GM19043 (cell line): ENCODE measurements around the gene RAPGEF6.
"Not testable (repeated sequence)": the region's sequence is repeated elsewhere in the genome, so short reads cannot be mapped to it uniquely, and the experiment has no call there.

Experiments
- ATAC-seq: cut with Tn5 transposase; IDR thresholded peaks from one replicate; pipeline ENCODE4 v1.9.1; 2021; ENCODE audit warnings: low read depth; ENCODE audit not compliant: unreplicated experiment

The RAPGEF6 gene

DNA sequence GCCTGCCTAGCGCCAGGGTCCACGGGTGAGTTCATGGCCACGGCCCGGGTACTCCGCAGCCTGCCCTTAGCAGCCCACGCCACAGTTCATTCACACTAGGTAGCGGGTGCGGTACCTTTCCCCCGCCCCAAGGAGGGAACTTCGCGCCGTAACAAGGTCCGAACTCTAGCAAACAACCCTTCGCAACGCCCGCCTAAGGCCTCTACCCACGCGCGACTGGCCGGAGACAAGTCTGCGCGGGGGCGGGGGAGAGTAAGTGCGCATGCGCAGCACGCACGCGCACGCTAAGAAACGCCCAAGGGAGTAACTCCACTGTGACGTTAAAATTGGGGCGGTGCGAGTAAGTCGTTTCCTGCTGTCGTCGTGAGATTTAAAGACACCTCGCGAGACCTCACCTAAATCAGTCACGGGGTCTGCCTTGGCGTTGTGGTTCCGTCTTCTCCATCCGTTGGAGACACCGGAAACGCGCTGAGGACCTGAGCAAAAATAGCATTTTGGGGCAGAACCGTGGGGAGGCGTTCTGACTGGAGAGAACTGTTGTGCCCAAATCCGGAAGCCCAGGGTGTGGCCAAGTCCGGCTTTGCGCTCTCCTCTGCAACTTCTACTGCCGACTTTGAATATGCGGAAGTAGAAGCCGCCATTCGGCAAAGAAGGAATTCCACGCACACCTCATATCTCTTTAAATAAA lies at the start of gene RAPGEF6:
Gene RAPGEF6, minus strand, starts transcription at position 234 of the 688 bp plus-strand sequence. Its CDS starts 199 bp downstream, at position 35.
- ATAC-seq: peak; percentile 82

DNA sequence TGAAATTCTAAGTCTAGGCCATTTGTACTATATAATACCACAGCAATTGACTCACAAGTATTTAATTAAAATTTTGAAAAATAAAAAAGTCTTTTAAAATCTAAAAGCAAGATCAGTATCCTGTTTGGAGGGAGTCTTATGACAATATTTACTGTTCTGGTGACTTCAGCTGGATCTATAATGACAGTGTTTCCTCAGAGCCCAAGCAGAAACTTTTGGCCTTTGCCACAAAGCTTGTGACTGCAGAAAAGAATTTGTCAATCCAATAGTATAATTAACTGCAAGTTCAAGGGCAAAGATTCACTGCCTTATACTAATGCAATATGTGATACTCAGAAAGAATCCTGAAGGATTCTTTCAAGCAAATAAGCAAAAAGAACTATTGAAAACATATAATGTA lies 49.6 kb upstream of the RAPGEF6 start:
- ATAC-seq: no peak

GRCh38 chr5:131684051-131684450 lies 49.0 kb upstream of the RAPGEF6 start:
- no peak for ATAC-seq

DNA sequence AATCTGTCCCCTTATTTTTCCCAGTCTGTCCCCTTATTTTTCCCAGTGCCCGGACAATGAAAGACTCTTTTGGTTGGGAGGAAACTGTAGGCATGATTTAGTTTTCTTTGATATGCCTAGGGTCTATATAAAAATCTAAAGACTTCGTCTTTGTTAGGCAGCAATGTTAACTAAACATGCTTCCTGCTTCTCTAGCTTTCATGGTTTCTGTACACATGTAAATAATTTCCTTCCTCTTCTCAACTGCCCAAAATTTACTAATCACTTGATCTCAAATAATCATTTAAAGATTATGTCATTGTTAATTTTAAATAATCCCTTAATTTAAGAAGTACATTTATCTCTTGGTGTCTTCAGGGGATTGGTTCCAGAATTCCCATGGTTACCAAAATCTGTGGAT lies 47.8 kb upstream of the RAPGEF6 start:
- ATAC-seq: no peak

- ATAC-seq: no peak
Measured at GRCh38 chr5:131682175-131682574, 47.1 kb upstream of the RAPGEF6 start.

DNA sequence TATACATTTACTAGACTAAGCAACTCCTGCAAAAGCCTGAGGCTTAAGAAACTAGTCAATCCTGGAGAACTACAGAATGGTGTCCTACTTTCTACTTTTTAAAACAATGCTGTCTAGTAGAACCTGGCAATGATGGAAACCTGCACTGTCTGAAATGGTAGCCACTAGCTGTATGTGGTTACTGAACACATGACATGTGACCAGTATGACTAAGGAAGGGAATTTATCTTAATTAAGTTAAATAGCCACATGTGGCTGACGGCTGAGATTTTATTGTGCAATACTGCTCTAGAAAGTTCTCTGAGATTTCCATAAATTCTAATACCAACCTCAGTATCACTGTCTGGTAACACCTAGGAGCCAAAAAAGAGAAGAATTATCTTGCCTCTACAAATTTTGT lies 44.9 kb upstream of the RAPGEF6 start:
- no peak for ATAC-seq

GRCh38 chr5:131678273-131678672 lies 43.2 kb upstream of the RAPGEF6 start:
- not testable (repeated sequence) for ATAC-seq

DNA sequence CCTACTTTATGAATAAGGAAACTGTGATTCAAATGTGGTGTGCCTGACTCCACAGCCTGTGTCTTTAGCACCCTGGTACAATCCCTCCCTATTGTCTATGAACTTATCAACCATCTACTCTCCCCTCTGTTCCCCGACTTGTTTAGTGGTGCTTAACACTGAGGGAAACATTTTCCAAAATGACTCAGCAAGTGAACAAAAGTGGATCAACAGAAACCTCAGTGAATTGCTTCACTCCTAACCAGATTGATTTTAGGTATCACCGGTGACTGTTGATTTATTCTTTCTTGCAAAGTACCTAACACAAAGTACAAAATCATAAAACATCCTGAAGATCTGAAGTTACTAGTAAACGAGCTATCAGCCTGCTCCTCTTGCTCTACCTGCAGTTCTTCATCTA lies 42.1 kb upstream of the RAPGEF6 start:
- ATAC-seq: no peak

GRCh38 chr5:131672776-131673175 lies 37.7 kb upstream of the RAPGEF6 start:
- peak; percentile 16 for ATAC-seq

DNA sequence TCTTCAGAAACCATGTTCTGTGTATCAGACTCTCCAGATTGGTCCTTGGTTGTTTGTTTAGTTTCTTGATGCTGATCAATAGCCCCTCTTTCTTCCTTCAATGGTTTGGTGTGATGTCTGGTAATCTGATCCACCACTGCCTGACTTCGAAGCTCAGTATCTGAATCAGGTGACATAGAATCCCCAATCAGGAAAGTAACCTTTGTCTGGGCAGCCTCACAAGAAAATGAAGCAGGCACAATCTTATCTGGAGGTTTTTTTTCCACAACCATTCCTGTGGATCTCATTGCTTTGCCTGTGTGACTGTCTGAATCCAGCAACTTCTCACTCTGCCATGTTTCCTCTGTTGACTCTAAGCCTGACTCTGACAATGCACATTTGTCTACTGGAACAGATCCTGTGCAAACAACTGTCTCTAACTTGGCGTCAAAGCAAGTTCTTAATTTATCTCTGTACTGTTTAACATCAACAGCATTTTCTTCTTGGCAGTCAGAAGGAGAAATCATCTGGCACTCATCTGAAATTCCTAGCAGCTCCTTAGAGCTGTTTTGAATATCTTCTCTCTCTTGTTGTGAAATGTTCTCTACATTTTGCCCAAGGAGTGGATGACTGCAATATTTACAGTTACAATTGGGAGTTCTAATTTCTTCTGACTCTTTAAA lies 37.1 kb upstream of the RAPGEF6 start:
- no peak for ATAC-seq

DNA sequence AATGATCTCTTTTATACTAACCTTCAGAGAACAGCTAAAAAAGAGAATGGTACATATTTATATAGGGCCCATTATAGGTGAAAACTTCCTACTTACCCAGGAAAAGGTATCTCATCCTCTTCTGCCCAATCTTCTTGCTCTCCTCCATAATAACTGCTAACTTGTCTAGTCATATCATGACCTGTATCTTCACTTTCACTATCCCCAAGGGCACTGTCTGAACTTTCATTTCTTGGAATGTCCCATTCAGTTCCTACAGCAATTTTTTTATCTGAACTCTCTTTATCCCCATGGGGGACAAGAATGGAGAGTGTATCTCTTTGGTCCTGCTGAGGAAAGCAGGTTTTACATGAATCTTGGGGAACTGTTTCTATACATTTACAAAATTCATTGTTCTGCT lies 36.4 kb upstream of the RAPGEF6 start:
- ATAC-seq: peak; percentile 52

- no peak for ATAC-seq
Measured at GRCh38 chr5:131664929-131665328, 29.9 kb upstream of the RAPGEF6 start.

DNA sequence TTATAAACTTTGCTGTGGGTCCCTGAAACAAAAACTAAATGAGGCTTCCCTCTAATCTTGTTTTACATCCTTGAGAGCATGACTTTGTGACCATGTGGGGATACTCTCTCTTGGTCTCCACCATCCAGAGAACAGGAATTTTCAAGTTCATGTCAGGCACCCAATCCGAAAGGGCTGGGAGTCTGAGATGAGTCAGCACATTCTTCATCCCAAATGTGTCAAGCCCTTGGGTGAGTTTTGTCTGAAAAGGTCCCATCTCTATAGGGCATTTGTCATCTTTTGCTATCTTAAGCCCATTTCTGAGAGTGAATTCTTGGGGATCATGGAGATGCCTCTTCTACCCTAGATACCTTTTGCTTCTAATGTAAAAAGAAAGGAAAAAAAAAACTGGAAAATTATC lies 26.9 kb upstream of the RAPGEF6 start:
- no peak for ATAC-seq

DNA sequence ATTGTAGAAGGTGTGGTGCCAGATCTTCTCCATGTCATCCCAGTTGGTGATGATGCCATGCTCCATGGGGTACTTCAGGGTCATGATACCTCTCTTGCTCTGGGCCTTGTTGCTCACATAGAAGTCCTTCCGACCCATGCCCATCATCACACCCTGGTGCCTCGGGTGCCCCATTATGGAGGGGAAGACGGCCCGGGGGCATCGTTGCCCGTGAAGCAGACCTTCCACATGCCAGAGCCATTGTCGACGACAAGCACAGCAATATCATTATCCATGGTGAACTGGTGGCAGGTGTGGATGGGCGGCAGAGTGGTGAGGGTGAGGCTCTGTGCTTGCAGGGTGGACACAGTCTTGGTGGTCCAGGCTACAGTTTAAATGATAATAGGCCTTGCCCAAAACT lies 24.8 kb upstream of the RAPGEF6 start:
- no peak for ATAC-seq

DNA sequence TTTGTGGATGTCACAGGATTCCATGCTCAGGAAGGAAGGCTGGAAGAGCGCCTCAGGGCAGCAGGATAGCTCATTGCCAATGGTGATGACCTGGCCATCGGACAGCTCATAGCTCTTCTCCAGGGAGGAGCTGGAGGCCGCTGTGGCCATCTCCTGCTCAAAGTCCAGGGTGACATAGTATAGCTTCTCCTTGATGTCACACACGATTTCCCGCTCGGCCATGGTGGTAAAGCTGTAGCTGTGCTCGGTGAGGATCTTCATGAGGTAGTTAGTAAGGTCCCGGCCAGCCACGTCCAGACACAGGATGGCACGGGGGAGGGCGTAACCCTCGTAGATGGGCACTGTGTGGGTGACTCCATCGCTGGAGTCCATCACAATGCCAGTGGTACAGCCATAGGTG lies 24.3 kb upstream of the RAPGEF6 start:
- ATAC-seq: no peak

- ATAC-seq: no peak
Measured at GRCh38 chr5:131654776-131655175, 19.7 kb upstream of the RAPGEF6 start.

DNA sequence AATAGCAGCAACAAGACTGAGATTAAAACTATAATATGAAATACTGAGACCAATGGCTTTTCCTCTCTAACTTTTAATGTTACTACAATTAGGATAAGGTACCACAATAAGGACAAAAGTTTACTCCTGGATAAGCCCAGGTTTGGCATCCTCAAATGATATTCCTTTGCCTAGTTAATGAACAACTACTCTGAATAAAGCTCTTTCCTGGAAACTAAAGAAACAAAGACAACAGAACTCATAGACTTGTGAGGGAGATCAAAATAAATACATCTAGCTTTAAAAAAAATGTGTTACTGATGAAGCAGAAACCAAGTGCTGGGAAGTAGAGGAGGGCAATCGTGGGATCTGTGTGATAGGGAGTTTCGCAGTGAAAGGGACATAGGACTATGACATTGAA lies 19.3 kb upstream of the RAPGEF6 start:
- ATAC-seq: no peak

DNA sequence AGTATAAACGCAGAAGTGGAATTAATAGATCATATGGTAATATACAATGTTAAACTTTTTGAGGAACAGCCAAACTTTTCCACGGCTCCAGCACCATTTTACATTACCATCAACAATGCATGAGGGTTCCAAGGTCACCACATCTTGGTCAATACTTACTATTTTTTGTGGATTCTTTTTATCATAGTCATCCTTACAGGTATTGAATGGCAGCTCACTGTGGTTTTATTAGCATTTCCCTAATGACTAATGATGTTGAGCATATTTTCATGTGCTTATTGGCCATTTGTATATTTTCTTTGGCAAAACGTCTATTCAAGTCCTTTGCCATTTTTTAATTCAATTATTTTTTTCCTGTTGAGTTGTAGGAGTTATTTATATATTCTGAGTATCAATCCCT lies 14.1 kb upstream of the RAPGEF6 start:
- no peak for ATAC-seq

DNA sequence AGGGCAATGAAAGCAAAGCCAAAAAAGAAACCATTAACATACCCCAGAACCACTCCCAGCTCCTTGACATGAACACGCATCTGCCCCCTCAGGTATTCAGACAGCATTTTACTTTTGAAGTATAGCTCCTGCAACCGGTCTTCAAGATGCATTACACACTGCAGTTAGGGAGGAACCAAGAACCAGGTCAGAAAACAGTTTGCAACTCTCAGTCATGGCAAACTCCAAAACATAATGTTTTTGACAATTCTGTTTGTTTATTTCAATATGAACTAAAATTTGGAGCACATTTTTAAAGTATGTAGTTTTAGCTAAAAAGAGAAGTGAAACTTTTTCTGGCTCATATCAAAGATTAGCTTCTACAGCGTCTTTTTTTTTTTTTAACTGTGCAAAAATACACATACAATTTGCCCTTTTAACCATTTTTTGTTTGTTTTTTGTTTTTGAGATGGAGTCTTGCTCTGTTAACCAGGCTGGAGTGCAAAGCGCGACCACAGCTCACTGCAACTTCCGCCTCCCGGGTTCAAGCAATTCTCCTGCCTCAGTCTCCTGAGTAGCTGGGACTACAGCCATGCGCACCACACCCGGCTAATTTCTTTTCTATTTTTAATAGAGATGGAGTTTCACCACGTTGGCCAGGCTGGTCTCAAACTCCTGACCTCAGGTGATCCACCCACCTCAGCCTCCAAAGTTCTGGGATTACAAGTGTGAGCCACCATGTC lies 12.2 kb upstream of the RAPGEF6 start:
- peak; percentile 80 for ATAC-seq

GRCh38 chr5:131644822-131645221 lies 9.8 kb upstream of the RAPGEF6 start:
- no peak for ATAC-seq

DNA sequence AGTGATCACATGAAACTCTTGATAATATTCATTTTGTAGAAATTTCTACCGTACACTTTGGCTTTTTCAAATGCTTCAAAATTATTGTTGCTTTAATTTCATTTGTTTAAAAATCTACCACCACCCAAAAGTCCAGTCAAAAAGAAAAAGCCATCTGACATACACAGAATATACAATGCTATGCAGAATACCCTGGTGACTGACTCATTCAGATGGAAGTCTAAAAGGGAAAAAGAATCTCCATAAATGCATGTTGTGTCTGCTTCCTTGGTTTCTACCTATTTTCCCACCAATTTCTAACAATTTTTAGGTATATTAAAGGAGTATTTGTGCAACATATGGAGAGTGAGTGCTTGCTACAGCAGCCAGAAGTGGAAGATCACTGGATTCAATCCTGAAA lies 9.3 kb upstream of the RAPGEF6 start:
- ATAC-seq: no peak

DNA sequence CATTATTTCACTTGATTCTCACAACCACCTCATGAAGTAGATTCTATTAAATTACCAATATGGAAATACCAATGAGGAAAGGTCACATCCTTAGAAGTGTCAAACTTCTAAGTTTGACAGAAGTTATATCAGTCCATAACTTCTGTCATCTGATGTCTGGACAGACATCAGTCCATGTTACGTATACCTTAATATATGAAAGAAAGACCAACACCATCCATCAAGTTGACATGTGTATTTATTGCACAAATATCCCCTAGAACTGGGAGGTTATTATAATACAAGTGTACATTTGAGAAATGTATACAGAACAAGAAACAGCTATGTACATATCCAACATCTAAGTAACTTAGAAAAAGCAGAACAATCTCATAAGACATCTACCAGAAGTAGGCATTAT lies 6.5 kb upstream of the RAPGEF6 start:
- ATAC-seq: no peak
